Activated CD4-positive, alpha-beta T cell treated with anti-CD3 and anti-CD28 coated beads, Interleukin-2, Interleukin-4, amounts not matched to agents 100 ng/mL and 50 ng/mL, durations not matched to agents 16 hours and 8 hours (primary cell): ENCODE results near the gene SATB1.
"Not testable (repeated sequence)": the region's sequence is repeated elsewhere in the genome, so short reads cannot be mapped to it uniquely, and the experiment has no call there.

Experiments
- DNase-seq: peaks from one replicate; pipeline ENCODE4 v3.0.0-alpha.2; 2020; ENCODE audit warnings: low spot score

SATB1 gene

GRCh38 chr3:18351823-18352744 is 73.1 kb downstream of the SATB1 start:
- DNase-seq: no peak

GRCh38 chr3:18351069-18351628 is 74.0 kb downstream of the SATB1 start:
- no peak for DNase-seq

GRCh38 chr3:18349197-18349798 is 75.8 kb downstream of the SATB1 start:
- no peak for DNase-seq

GRCh38 chr3:18346097-18346496 is 79.0 kb downstream of the SATB1 start:
- no peak for DNase-seq

- no peak for DNase-seq
Observed at GRCh38 chr3:18345015-18345367, 80.1 kb downstream of the SATB1 start.

- no peak for DNase-seq
Observed at GRCh38 chr3:18344306-18345014, 80.7 kb downstream of the SATB1 start.

- no peak for DNase-seq
Observed at GRCh38 chr3:18343809-18344208, 81.3 kb downstream of the SATB1 start.

GRCh38 chr3:18338827-18339514 is 86.2 kb downstream of the SATB1 start:
- no peak for DNase-seq

- DNase-seq: no peak
Observed at GRCh38 chr3:18337231-18337630, 87.9 kb downstream of the SATB1 start.

- no peak for DNase-seq
Observed at GRCh38 chr3:18334837-18335601, 90.1 kb downstream of the SATB1 start.

GRCh38 chr3:18330772-18331441 is 94.2 kb downstream of the SATB1 start:
- DNase-seq: not testable (repeated sequence)

- DNase-seq: no peak
Observed at GRCh38 chr3:18308096-18308650, 117.0 kb downstream of the SATB1 start.

- DNase-seq: no peak
Observed at GRCh38 chr3:18307529-18307928, 117.6 kb downstream of the SATB1 start.

GRCh38 chr3:18302517-18302916 is 122.6 kb downstream of the SATB1 start:
- no peak for DNase-seq

- no peak for DNase-seq
Observed at GRCh38 chr3:18301781-18302180, 123.4 kb downstream of the SATB1 start.

GRCh38 chr3:18300916-18301315 is 124.2 kb downstream of the SATB1 start:
- DNase-seq: no peak

GRCh38 chr3:18297126-18297525 is 128.0 kb downstream of the SATB1 start:
- no peak for DNase-seq
